ENCODE results near the gene HERC5. TPM values are rescaled to one million over a fixed set of nuclear protein-coding genes. Genes with fewer than 3 reads are reported as not detected.

The HERC5 gene
- polyA plus RNA-seq, 2 of the 4 experiments (the other 2 are of a cell fraction): 4.3 to 5.1 TPM

DNA sequence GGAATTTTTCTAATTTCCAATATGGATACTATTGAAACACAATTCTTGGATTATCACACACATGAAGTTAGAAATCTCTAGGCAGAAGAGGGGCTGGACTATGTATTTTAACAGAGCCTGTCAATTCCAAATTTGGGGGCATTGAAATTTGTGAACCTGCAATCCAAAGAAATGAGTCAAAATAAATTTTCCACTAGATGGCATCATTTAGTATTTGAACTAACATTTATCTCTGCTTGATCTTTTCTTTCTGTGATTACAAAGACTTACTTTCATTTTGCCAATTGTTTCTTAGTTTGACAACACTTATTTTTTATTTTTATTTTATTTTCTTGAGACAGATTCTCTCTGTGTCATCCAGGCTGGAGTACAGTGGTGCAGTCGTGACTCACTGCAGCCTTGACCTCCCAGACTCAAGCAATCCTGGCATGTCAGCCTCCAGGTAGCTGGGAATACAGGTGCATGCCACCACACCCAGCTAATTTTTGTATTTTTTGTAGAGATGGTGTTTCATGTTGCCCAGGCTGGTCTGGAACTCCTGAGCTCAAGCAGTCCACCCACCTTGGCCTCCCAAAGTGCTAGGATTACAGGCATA is 69.4 kb downstream of the HERC5 start:
- no peaks in the 10 kb centered on the region for H3K9me3 ChIP-seq
- no peak overlapping the region for H3K4me3 ChIP-seq
- H3K4me2 ChIP-seq: peak overlapping the region; percentile 33; the same call in 2 of the 3 replicates
- DNase-seq (ENCODE audit: low read depth in 1 of 2, low spot score in 1 of 2) (no peak), ATAC-seq (no peak), FAIRE-seq (no peak)
- H3K27ac ChIP-seq: peak overlapping the region in 1 of 2 experiments; percentile 53; a peak in 2 of 6 replicates
- ChIA-PET CTCF (interaction anchor here (0.6 to 4.7 kb wide), 9 partner anchors 13 to 272 kb away, joined by 3 to 41 read pairs (median 4); no protein-coding TSS in a partner anchor), POLR2A (no interaction called here)
- peaks cover 26% of the 10 kb centered on the region; the same call in 2 of the 3 replicates for H3K4me1 ChIP-seq
- WGBS (ENCODE audit: missing lambda C conversion rate): 27% methylated on average over 1 of the region's 1 CpG
- no peak for TF ChIP-seq PHF8 (IDR thresholded peaks at IDR 0.05; ENCODE audit: borderline replicate concordance, low read depth)
- peak; percentile 12 to 42; a peak in 2 of 5 replicates for TF ChIP-seq RAD21 (conservative IDR thresholded peaks at IDR 0.05 in 1 of 2, IDR thresholded peaks at IDR 0.05 in 1 of 2)
- TF ChIP-seq JUN (IDR thresholded peaks at IDR 0.05): no peak
- no peak for TF ChIP-seq TP53 (CRISPR knock-in tag; IDR thresholded peaks at IDR 0.05)
- TF ChIP-seq NR3C1 (IDR thresholded peaks at IDR 0.05): no peak
- TF ChIP-seq EP300 (IDR thresholded peaks at IDR 0.05): no peak
- no peak for TF ChIP-seq TFCP2L1 (CRISPR knock-in tag; IDR thresholded peaks at IDR 0.05)
- TF ChIP-seq CHD4 (IDR thresholded peaks at IDR 0.05; ENCODE audit: borderline replicate concordance): no peak
- peak; percentile 52 for TF ChIP-seq SMC3 (IDR thresholded peaks at IDR 0.05)
- TF ChIP-seq CHD2 (IDR thresholded peaks at IDR 0.05; ENCODE audit: low read length, partially characterized antibody): no peak
- TF ChIP-seq, protein P1, sequence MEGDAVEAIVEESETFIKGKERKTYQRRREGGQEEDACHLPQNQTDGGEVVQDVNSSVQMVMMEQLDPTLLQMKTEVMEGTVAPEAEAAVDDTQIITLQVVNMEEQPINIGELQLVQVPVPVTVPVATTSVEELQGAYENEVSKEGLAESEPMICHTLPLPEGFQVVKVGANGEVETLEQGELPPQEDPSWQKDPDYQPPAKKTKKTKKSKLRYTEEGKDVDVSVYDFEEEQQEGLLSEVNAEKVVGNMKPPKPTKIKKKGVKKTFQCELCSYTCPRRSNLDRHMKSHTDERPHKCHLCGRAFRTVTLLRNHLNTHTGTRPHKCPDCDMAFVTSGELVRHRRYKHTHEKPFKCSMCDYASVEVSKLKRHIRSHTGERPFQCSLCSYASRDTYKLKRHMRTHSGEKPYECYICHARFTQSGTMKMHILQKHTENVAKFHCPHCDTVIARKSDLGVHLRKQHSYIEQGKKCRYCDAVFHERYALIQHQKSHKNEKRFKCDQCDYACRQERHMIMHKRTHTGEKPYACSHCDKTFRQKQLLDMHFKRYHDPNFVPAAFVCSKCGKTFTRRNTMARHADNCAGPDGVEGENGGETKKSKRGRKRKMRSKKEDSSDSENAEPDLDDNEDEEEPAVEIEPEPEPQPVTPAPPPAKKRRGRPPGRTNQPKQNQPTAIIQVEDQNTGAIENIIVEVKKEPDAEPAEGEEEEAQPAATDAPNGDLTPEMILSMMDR (IDR thresholded peaks at IDR 0.05): peak; percentile 51
- TF ChIP-seq FOSB (CRISPR knock-in tag; IDR thresholded peaks at IDR 0.05): no peak
- no peak for TF ChIP-seq HEYL (CRISPR knock-in tag; IDR thresholded peaks at IDR 0.05)
- TF ChIP-seq, protein P2, sequence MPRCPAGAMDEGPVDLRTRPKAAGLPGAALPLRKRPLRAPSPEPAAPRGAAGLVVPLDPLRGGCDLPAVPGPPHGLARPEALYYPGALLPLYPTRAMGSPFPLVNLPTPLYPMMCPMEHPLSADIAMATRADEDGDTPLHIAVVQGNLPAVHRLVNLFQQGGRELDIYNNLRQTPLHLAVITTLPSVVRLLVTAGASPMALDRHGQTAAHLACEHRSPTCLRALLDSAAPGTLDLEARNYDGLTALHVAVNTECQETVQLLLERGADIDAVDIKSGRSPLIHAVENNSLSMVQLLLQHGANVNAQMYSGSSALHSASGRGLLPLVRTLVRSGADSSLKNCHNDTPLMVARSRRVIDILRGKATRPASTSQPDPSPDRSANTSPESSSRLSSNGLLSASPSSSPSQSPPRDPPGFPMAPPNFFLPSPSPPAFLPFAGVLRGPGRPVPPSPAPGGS (IDR thresholded peaks at IDR 0.05): no peak
- TF ChIP-seq EHF (CRISPR knock-in tag; IDR thresholded peaks at IDR 0.05): no peak

DNA sequence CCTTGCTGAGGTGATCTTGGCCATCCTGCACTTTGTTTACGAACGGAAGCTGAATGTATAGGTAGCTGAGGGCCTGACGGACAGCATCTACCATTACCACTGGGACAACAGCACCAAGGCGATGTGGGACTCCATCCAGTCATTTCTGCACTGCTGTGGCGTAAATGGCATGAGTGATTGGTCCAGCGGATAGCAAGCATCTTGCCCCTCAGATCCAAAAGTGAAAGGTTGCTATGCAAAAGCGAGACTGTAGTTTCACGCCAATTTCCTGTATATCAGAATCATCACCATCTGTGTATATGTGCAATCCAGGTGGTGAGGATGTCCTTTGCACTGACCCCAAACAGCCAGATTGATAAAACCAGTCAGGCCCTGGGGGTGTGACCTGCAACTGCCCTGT is 70.9 kb downstream of the HERC5 start:
- 94% methylated on average over 8 of the region's 8 CpGs for WGBS (ENCODE audit: missing lambda C conversion rate)

More for the DNA sequence above, 70.9 kb downstream of the HERC5 start:
- Histone ChIP-seq H3K9me3 (no peaks in the 10 kb centered on the region), H3K27ac (no peak overlapping the region), H3K4me2 (no peak overlapping the region), H3K4me1 (peaks cover 16% of the 10 kb centered on the region; the same call in 2 of the 3 replicates), H3K4me3 (no peak overlapping the region)
- no peak for ATAC-seq
- no peak for FAIRE-seq
- TF ChIP-seq, protein P2 (IDR thresholded peaks at IDR 0.05): no peak
- TF ChIP-seq, protein P3, sequence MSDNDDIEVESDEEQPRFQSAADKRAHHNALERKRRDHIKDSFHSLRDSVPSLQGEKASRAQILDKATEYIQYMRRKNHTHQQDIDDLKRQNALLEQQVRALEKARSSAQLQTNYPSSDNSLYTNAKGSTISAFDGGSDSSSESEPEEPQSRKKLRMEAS (IDR thresholded peaks at IDR 0.05): no peak
- TF ChIP-seq CHD2 (IDR thresholded peaks at IDR 0.05; ENCODE audit: low read length, partially characterized antibody): no peak
- TF ChIP-seq, protein P4, sequence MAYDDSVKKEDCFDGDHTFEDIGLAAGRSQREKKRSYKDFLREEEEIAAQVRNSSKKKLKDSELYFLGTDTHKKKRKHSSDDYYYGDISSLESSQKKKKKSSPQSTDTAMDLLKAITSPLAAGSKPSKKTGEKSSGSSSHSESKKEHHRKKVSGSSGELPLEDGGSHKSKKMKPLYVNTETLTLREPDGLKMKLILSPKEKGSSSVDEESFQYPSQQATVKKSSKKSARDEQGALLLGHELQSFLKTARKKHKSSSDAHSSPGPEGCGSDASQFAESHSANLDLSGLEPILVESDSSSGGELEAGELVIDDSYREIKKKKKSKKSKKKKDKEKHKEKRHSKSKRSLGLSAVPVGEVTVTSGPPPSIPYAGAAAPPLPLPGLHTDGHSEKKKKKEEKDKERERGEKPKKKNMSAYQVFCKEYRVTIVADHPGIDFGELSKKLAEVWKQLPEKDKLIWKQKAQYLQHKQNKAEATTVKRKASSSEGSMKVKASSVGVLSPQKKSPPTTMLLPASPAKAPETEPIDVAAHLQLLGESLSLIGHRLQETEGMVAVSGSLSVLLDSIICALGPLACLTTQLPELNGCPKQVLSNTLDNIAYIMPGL (CRISPR knock-in tag; IDR thresholded peaks at IDR 0.05; ENCODE audit: borderline replicate concordance): no peak
- TF ChIP-seq, protein P5, sequence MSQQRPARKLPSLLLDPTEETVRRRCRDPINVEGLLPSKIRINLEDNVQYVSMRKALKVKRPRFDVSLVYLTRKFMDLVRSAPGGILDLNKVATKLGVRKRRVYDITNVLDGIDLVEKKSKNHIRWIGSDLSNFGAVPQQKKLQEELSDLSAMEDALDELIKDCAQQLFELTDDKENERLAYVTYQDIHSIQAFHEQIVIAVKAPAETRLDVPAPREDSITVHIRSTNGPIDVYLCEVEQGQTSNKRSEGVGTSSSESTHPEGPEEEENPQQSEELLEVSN (IDR thresholded peaks at IDR 0.05; ENCODE audit: borderline replicate concordance, low read depth): no peak
- no peak for TF ChIP-seq TFCP2L1 (CRISPR knock-in tag; IDR thresholded peaks at IDR 0.05)
- TF ChIP-seq RNF2 (IDR thresholded peaks at IDR 0.05; ENCODE audit: borderline replicate concordance, low read depth): no peak
- no peak for TF ChIP-seq RAD21 (conservative IDR thresholded peaks at IDR 0.05 in 1 of 2, IDR thresholded peaks at IDR 0.05 in 1 of 2)
- no peak for TF ChIP-seq CBX8 (IDR thresholded peaks at IDR 0.05)
- TF ChIP-seq JUNB (IDR thresholded peaks at IDR 0.05): no peak
- no peak for TF ChIP-seq RARB (CRISPR knock-in tag; IDR thresholded peaks at IDR 0.05)
- ChIA-PET CTCF (interaction anchor here (1.1 to 4.7 kb wide), 5 partner anchors 12 to 178 kb away, joined by 3 to 41 read pairs (median 4); partner anchors contain the start of gene NAP1L5), POLR2A (no interaction called here)
- no peak for DNase-seq (ENCODE audit: low read depth in 1 of 2, low spot score in 1 of 2)

All from A549 (cell line).